NCI-H2196 treated with DMSO at 0.1 percent for 48 hours (cell line): ENCODE results near the gene NF1.
"Not testable (repeated sequence)": the region's sequence is repeated elsewhere in the genome, so short reads cannot be mapped to it uniquely, and the experiment has no call there.

ENCODE experiments used
- DNase-seq: peaks from one replicate; lab custom pipeline; 2025; ENCODE audit not compliant: unreplicated experiment; lab: John Stamatoyannopoulos, UW

NF1 gene

DNA sequence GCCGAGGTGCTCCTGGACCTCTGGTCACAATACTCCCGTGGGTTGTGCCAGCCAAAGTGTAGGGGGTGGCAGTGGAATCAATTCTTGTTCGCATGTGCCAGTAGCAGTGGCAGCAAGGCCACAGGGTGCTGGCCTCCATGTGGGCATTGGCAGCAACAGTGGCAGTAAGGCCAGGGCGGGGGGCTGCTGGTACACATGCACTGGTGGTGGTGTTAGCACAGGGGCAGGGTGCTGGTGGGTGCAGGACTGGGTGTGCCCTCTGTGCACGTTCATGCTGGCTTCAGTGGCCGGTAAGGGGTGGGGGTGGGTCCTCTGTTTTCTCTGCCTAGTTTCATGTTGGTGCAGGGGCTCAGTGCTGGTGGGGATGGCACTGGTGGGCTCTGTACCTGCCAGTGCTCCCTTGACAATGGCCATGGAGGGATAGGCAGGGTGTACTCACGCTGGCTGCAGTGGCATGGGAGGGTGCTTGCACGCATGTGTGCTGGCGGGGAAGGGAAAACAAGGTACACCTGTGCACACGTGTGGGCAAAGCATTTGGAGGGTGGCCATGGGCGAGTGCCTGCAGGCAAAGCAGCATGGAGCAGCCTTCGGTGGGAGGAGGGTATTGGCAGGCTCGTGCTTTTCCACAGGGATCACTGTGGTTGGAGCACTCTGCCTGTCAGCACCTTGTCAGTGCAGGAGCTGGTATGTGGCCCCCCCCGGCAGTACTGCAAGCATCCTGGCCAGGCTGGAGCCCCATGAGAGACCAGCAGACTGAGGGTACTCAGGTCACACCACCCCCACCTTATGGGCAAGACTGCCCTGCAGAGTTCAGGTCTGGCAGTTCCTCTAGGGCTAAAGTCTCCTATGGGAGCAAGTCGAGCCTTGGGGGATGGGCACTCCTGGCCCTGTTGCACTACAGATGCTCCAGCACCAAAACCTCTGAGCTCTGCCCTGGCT, 35.8 kb downstream of the NF1 start:
- no peak for DNase-seq

DNA sequence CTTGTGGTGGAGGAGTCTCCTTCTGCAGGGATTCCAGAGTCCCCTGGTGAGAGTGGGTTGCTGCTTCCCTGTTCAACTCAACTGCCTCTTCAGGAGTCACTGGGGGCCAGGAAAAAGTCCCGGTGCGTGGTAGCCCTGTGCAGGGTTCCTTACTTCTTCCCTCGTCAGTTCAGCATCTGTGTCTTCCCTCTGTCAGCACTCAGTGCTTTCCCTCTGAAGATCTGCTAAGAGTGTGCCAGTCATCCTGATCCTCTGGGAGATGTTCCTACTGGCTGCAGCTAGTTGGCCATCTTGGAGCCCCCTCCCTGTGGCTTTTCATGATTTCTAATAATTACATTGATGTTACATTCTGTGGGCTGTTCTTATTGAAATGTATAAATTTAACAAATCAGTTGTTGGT, 36.5 kb downstream of the NF1 start:
- DNase-seq: no peak

DNA sequence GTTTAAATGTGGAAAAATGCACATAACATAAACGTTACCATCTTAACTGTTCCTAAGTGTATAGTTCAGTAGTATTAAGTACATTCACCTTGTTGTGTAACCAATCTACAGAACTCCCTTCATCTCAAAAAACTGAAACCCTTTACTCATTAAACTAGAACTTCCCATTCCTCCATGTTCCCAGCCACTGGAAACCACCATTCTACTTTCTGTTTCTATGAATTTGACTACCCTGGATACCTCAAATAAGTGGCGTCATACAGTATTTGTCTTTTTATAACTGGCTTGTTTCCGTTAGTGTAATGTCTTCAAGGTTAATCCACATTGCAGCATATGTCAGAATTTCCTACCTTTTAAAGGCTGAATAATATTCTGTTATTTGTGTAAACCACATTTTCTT, 38.2 kb downstream of the NF1 start:
- DNase-seq: no peak

- DNase-seq: no peak
Measured at GRCh38 chr17:31134576-31134975, 39.8 kb downstream of the NF1 start.

DNA sequence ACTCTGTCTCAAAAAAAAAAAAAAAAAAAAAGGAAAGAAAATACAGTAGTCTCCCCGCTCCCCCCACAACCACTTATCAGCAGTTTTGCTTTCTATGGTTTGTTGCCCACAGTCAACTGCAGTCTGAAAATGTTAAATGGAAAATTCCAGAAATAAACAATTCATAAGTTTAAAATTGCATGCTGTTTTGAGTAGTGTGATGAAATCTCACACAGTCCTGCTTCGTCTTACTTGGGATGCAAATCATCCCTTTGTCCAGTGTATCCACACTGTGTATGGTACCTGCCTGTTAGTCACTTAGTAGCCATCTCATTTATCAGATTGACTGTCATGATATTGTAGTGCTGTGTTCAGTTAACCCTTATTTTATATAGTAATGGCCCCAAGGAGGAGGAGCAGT, 41.5 kb downstream of the NF1 start:
- no peak for DNase-seq

DNA sequence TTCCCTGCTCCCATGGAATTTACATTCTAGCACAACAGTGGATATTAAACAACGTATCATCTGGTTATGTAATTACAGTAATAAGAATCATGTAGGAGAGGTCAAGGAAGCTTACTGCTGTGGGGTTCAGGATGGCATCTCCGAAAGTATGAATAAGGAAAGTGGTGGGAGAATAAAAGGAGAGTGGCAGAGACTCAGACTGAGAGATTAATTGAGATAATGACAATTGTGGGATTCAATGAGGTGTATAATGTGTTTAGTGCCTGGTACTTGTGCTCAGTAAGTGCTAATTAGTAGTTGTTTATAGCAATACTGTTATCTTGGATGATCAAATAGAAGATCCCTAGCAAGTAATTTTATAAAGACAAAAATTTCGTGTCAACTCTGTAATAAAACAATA, 45.3 kb downstream of the NF1 start:
- no peak for DNase-seq

DNA sequence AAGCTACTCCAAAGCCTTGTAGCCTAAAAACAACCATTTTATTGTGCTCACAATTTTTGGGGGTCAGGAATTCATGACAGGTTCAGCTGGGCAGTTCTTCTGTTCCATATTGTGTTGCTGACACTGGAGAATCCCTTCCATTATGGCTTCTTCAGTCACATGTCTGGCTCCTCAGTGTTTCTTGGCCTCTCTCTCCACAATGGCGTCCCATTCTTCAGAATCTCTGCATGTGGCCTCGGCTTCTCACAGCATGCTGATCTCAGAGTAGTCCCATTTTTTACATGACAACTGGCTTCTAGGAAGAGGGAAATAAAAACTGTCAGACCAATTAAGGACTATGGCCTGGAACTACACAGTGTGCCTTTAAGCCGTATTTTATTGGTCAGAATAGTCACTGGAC, 49.7 kb downstream of the NF1 start:
- no peak for DNase-seq

GRCh38 chr17:31144836-31145235, 50.1 kb downstream of the NF1 start:
- no peak for DNase-seq

DNA sequence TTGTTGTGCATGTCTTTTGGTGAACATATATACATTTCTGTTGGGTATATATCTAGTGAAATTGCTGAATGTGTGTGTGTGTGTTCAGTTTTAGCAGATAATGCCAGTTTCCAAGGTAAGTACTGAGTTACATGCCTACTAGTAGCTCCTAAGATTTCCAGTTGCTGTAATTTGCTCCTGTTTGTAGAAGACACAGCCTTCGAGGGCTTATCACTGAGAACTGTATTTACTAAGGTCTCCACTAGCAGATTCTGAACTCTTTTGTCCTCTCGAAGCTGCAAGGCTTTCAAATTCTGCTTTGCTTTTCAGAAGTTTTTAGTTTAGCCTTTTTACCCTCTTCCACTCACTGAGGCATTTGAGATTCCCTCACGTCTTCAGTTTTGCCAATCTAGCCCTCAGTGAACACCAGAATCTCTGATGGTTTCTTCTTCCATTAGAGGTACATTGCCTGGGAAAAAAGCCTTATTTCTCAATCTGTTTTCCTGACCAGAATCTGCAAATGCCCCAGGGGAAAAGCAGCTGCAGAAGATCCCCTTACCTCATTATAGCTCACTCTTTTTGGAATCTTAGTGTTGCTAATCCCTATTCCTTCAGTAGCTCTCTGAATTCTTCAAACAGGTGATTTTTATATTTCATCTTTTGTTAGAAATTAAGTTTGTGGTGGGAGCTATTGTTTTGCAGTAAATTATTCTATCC, 52.9 kb downstream of the NF1 start:
- DNase-seq: no peak

GRCh38 chr17:31148205-31148604, 53.4 kb downstream of the NF1 start:
- DNase-seq: no peak

- DNase-seq: no peak
Measured at GRCh38 chr17:31152271-31152670, 57.5 kb downstream of the NF1 start.

DNA sequence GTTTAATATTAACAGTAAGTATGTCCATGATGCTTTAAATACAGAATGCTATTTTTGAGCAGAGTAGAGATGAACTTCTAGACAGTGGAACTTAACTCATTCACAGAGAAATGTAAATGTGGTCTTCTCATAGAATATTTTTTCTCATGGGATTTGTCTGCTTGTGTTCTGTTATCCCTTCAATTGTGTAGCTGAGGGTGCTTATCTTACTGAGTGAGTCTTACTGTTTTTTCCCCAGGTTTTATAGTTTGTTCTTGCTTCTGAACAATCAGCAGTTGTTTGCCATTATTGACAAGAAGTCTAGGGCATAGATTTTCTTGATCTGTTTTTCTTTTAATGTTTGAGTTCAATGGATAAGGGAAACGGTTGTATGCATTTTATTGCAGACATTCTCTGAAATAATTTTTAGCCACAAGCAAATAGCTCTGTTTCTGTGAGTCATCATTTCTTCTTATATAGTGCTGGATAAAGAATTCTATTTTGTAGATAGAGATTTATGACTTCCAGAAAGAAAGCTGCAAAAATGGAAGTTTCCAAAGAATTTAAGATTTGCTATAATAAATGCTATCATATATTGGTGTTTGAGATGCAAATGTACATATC, 60.5 kb downstream of the NF1 start:
- DNase-seq: no peak

DNA sequence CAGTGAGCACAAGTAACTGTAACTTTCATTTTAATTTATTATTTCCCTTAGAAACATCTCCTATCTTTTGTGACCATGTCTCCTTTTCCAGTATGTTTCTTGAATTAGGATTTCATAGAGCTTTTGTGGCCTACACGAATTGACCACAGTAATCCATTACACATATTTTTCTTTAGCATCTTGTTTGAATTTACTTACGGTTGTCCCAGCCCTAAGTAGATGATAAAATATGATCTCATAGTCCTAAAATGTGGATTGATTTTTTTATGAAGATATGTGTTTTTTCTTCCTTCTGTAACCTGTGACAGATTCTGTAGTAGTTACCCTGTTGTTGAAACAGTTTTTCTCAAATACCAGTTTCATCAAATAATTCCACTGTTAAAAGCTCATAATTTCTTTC, 61.5 kb downstream of the NF1 start:
- DNase-seq: no peak

- not testable (repeated sequence) for DNase-seq
Measured at GRCh38 chr17:31156864-31157263, 62.1 kb downstream of the NF1 start.

- no peak for DNase-seq
Measured at GRCh38 chr17:31158746-31159377, 64.1 kb downstream of the NF1 start.

DNA sequence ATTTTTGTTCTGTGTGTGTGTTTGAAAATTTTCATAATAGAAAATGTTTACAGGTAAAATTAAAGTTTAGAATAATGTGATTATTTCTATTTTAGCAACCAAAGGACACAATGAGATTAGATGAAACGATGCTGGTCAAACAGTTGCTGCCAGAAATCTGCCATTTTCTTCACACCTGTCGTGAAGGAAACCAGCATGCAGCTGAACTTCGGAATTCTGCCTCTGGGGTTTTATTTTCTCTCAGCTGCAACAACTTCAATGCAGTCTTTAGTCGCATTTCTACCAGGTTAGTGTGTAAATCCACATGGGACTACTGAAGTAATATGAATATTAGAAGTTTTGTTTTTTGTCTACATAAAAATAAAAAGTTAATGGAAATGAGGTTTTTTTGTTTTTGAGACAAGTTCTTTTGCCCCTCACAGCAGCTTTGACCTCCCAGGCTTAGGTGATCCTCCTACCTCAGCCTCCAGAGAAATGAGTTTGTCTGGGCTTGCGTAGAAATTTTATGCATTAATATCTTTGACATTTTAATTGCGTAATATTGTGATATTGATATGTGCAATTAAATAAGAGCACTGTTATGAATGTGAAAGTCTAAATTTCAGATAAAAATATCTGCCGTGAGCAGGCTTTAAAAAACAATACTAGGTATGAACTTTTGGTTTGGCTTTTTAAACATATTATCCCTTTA, 68.5 kb downstream of the NF1 start:
- no peak for DNase-seq

GRCh38 chr17:31167111-31167510, 72.3 kb downstream of the NF1 start:
- DNase-seq: no peak

- DNase-seq: no peak
Measured at GRCh38 chr17:31171701-31172100, 76.9 kb downstream of the NF1 start.

GRCh38 chr17:31172388-31172787, 77.6 kb downstream of the NF1 start:
- no peak for DNase-seq

GRCh38 chr17:31174215-31174614, 79.4 kb downstream of the NF1 start:
- DNase-seq: no peak

DNA sequence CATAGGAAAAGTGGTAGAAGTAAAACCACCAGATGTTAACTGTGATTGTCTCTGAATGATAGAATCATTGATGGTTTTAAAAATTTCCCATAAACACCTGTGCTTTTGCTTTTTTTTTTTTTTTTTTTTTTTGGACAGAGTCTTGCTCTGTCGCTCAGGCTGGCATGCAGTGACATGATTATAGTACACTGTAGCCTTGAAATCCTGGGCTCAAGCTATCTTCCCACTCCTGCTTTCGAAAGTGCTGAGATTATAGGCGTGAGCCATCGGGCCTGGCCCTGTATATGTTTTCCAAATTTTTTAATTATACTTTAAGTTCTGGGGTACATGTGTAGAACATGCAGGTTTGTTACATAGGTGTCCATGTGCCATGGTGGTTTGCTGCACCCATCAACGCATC, 80.5 kb downstream of the NF1 start:
- DNase-seq: no peak
